K562 (cell line): ENCODE results near the gene HSD17B2. TPM values are rescaled to one million over a fixed set of nuclear protein-coding genes. Genes with fewer than 3 reads are reported as not detected.

Experiments used
- ATAC-seq: fragments of 200-7000 bp; cut with Tn5 transposase; 3 replicates; pipeline ENCODE4 v1.9.1; 2020; ENCODE audit warnings: moderate library complexity
- BruUV-seq: library from RNA; stranded (reverse); fragments of 400-500 nt; replicated peaks from 2 replicates; lab custom pipeline; 2021; lab: Mats Ljungman, UMichigan
- CTCF ChIA-PET: fragments of 300-600 bp; formaldehyde crosslinking; extraction: SDS; loops from one replicate; lab custom pipeline; 2021; ENCODE audit warnings: low intra/inter-chr PET ratio; lab: Yijun Ruan, JAX
- POLR2A ChIA-PET: fragments of 300-600, 350-650 bp; sonication (Branson Sonifier 250); formaldehyde crosslinking; extraction: SDS; loops from one replicate; lab custom pipeline; 2021; ENCODE audit warnings: antibody characterized with exemption, inconsistent platforms; lab: Yijun Ruan, JAX
- DNase-seq, 4 experiments: peaks; one replicate each; pipeline versions ENCODE4 v3.0.0 to v3.0.0-alpha.2; 2011 to 2018; ENCODE audit warnings: low spot score in 3 of 4, mixed read lengths in 3 of 4; ENCODE audit errors: extremely low read depth in 1 of 4
- FAIRE-seq: peaks from 2 replicates; lab custom pipeline; 2011; peaks lifted over from hg19 to GRCh38; lab: Jason Lieb, UNC
- H2AFZ ChIP-seq: 2 replicates; pipeline ENCODE4 v1.6.0; 2011; ENCODE audit warnings: low read depth, low read length, control low read depth, inconsistent platforms
- H3K27ac ChIP-seq: fragments of 200-600 bp; 3 replicates; pipeline ENCODE4 v1.8.0; 2011; ENCODE audit warnings: low read depth, mild to moderate bottlenecking, control low read depth, inconsistent platforms, low read length, moderate library complexity, mixed read lengths; ENCODE audit errors: extremely low read depth
- H3K27me3 ChIP-seq, 2 experiments: fragments of 300-600 bp in 1 of 2; 2 replicates in 1 of 2; 3 replicates in 1 of 2; pipeline versions ENCODE4 v1.6.0 to v1.8.0; 2011; ENCODE audit warnings: inconsistent platforms in 2 of 2, low read length in 2 of 2, mild to moderate bottlenecking in 1 of 2, mixed read lengths in 1 of 2, moderate library complexity in 1 of 2; ENCODE audit not compliant: control insufficient read depth in 2 of 2, insufficient read depth in 2 of 2
- H3K36me3 ChIP-seq: fragments of 300-600 bp; 3 replicates; pipeline ENCODE4 v1.8.0; 2011; ENCODE audit warnings: mild to moderate bottlenecking, low read length, inconsistent platforms; ENCODE audit not compliant: control insufficient read depth, insufficient read depth
- H3K4me1 ChIP-seq, 2 experiments: fragments of 200-600 bp in 1 of 2; replicated peaks in 1 of 2; 2 replicates in 1 of 2; 3 replicates in 1 of 2; pipeline versions ENCODE4 v1.5.1 to v1.8.0; 2011; ENCODE audit warnings: inconsistent platforms in 2 of 2, low read length in 2 of 2, mild to moderate bottlenecking in 1 of 2, mixed read lengths in 1 of 2, moderate library complexity in 1 of 2; ENCODE audit not compliant: control insufficient read depth in 2 of 2, insufficient read depth in 2 of 2
- H3K4me2 ChIP-seq: 2 replicates; pipeline ENCODE4 v1.6.1; 2011; ENCODE audit warnings: low read length, control low read depth, inconsistent platforms, mixed read lengths; ENCODE audit not compliant: insufficient read depth
- H3K4me3 ChIP-seq: fragments of 200-600 bp; sonication (generic), shearing (Covaris generic); 2 replicates; pipeline ENCODE4 v1.5.1; 2016; ENCODE audit warnings: control low read depth, inconsistent platforms
- H3K79me2 ChIP-seq: fragments of 200-600 bp; 3 replicates; pipeline ENCODE4 v1.8.0; 2011; ENCODE audit warnings: low read length, inconsistent platforms; ENCODE audit not compliant: control insufficient read depth, insufficient read depth
- H3K9ac ChIP-seq, 2 experiments: 2 replicates each; pipeline versions ENCODE4 v1.6.0 to v1.6.1; 2011; ENCODE audit warnings: low read depth in 2 of 2, low read length in 2 of 2, control low read depth in 1 of 2, inconsistent platforms in 1 of 2, mild to moderate bottlenecking in 1 of 2, mixed read lengths in 1 of 2; ENCODE audit not compliant: insufficient read depth in 1 of 2
- H3K9me1 ChIP-seq: one replicate; pipeline ENCODE4 v1.6.0; 2011; ENCODE audit warnings: inconsistent platforms, mild to moderate bottlenecking, low read length, moderate library complexity; ENCODE audit not compliant: control insufficient read depth, insufficient read depth
- H3K9me3 ChIP-seq: replicated peaks from 2 replicates; pipeline ENCODE4 v1.5.1; 2011; ENCODE audit warnings: low read depth, low read length, inconsistent platforms; ENCODE audit not compliant: control insufficient read depth, insufficient read depth
- H4K20me1 ChIP-seq: replicated peaks from 2 replicates; pipeline ENCODE4 v1.6.1; 2011; ENCODE audit warnings: low read length, inconsistent platforms, mixed read lengths; ENCODE audit not compliant: control insufficient read depth, insufficient read depth
- DMBX1 ChIP-seq: fragments of 250-450 bp; sonication (Bioruptor Pico); IDR thresholded peaks from 2 replicates; pipeline ENCODE4 v1.8.0; 2022; ENCODE audit warnings: inconsistent platforms, mild to moderate bottlenecking, moderate library complexity, borderline replicate concordance
- TSHZ1 ChIP-seq: fragments of 250-450 bp; sonication (Bioruptor Pico); IDR thresholded peaks from 2 replicates; pipeline ENCODE4 v1.4.0; 2020; ENCODE audit warnings: mild to moderate bottlenecking, moderate library complexity
- ZNF232 ChIP-seq: sonication (generic); formaldehyde crosslinking; IDR thresholded peaks from 2 replicates; pipeline ENCODE4 v1.8.0; 2022; ENCODE audit warnings: mild to moderate bottlenecking, missing genetic modification reagents
- WGBS: fragments of 100-300 bp; shearing (Covaris generic); methylation state at CpG from one replicate; pipeline ENCODE4 v1.1.6; 2016; ENCODE audit warnings: low coverage, mixed read lengths; ENCODE audit not compliant: insufficient coverage; ENCODE audit errors: missing lambda C conversion rate; 5-methylcytosine and 5-hydroxymethylcytosine counted together
- in situ Hi-C: fragments of 300-500 bp; cut with MboI; formaldehyde crosslinking; loops from 4 replicates; pipeline ENCODE4 v1.15.0; 2018; ENCODE audit warnings: inconsistent platforms, mixed read lengths
- intact Hi-C: fragments of 100-400 bp; cut with micrococcal nuclease; formaldehyde crosslinking; loops from 2 replicates; pipeline ENCODE4 v1.14.2; 2022
- polyA plus RNA-seq, 8 experiments: library from polyadenylated mRNA; depleted of rRNA in 4 of 8; stranded (reverse) in 5 of 8; unstranded in 3 of 8; fragments of >200 nt; fragmentation: Nextera tagmentation in 2 of 8; fragmentation: Illumina TruSeq in 1 of 8; extraction: Ambion mirVana in 2 of 8; extraction: Trizol in 1 of 8; gene quantifications; 2 replicates each; pipeline versions ENCODE4 v1.2.1 to v1.2.3, GENCODE V29; 2011 to 2014; ENCODE audit warnings: inconsistent platforms in 1 of 8, missing spikeins in 1 of 8
- total RNA-seq, 7 experiments: library from RNA; depleted of rRNA in 6 of 7; stranded (reverse); fragments of >200 nt in 6 of 7; fragmentation: Illumina TruSeq in 2 of 7; extraction: Trizol in 2 of 7; gene quantifications; 2 replicates each; pipeline versions ENCODE4 v1.2.1 to v1.2.3, GENCODE V29; 2011 to 2021; ENCODE audit warnings: low replicate concordance in 1 of 7

HSD17B2 gene
- total and polyA plus RNA-seq, 9 of the 15 experiments (the other 6 are each of a cell fraction or from before 2014, with no cell fraction given), result not detected

DNA sequence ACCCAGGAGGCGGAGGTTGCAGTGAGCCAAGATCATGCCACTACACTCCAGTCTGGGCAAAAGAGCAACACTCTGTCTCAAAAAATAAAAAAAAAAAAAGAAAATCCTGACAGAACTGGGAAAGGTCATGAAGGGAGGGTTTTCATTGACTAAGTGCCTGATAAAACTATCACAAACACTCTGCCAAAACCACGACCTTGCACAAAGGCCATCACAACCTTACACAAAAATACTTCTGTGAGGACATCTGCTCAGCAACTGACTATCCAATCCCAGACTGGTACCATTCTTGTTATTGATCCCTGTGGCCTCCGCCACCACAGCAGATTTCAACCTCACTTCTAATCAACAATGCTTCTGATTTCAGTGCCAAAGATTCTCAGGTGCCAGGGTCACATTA lies 94.8 kb downstream of the HSD17B2 start:
- DNase-seq, result no peak
- no peaks in the 10 kb centered on the region; the same call in 1 of the 2 replicates for H4K20me1 ChIP-seq
- 35% methylated on average over 3 of the region's 3 CpGs for WGBS
- BruUV-seq, result no TSS peak
- no peak overlapping the region for H3K4me3 ChIP-seq
- no peak overlapping the region for H3K27ac ChIP-seq
- intact Hi-C loops, result no loop called here
- TF ChIP-seq TSHZ1 (CRISPR knock-in tag) (no peak), ZNF232 (CRISPR knock-in tag) (no peak), DMBX1 (CRISPR knock-in tag) (no peak)
- TF ChIP-seq, all 486 proteins: peak for 0
- ATAC-seq (no peak), FAIRE-seq (no peak)
- H3K36me3 ChIP-seq, result no peaks in the 10 kb centered on the region
- H2AFZ ChIP-seq, result no peak overlapping the region
- H3K4me2 ChIP-seq, result no peak overlapping the region
- POLR2A ChIA-PET, result no interaction called here
- H3K79me2 ChIP-seq, result no peaks in the 10 kb centered on the region
- 0 out of 5 replicates have a peak, but pooled peaks cover 0 to 2% of the 10 kb centered on the region in 2 experiments for H3K4me1 ChIP-seq
- H3K9ac ChIP-seq, result no peak overlapping the region
- CTCF ChIA-PET, result no interaction called here
- H3K9me1 ChIP-seq, result no peaks in the 10 kb centered on the region
- in situ Hi-C loops, result no loop called here
- H3K9me3 ChIP-seq, result no peaks in the 10 kb centered on the region
- no peaks in the 10 kb centered on the region; a peak in 1 of 5 replicates for H3K27me3 ChIP-seq
